ENCODE results near the gene DGKQ.
"Not testable (repeated sequence)": the region's sequence is repeated elsewhere in the genome, so short reads cannot be mapped to it uniquely, and the experiment has no call there.

DGKQ gene

DNA sequence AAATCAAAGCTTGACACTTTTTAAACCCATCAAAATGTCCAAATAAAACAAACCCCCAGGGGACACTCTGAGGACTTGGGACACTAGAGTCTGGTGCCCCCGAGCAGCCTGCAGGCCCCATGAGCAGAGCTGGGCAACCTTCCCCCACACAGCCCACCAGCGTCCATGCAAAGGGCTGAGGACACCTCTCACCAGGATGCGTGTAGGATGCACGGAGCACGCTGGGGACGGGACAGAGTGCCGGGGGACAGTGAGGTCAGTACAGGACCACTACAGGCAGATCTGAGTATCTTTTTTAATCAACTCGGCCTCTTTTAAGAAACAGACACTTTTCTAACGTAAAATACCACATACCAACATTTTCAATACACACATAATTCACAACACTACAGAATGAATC, 48.2 kb downstream of the DGKQ start:
- no peak for DNase-seq (ENCODE audit: low read depth in 2 of 2)

DNA sequence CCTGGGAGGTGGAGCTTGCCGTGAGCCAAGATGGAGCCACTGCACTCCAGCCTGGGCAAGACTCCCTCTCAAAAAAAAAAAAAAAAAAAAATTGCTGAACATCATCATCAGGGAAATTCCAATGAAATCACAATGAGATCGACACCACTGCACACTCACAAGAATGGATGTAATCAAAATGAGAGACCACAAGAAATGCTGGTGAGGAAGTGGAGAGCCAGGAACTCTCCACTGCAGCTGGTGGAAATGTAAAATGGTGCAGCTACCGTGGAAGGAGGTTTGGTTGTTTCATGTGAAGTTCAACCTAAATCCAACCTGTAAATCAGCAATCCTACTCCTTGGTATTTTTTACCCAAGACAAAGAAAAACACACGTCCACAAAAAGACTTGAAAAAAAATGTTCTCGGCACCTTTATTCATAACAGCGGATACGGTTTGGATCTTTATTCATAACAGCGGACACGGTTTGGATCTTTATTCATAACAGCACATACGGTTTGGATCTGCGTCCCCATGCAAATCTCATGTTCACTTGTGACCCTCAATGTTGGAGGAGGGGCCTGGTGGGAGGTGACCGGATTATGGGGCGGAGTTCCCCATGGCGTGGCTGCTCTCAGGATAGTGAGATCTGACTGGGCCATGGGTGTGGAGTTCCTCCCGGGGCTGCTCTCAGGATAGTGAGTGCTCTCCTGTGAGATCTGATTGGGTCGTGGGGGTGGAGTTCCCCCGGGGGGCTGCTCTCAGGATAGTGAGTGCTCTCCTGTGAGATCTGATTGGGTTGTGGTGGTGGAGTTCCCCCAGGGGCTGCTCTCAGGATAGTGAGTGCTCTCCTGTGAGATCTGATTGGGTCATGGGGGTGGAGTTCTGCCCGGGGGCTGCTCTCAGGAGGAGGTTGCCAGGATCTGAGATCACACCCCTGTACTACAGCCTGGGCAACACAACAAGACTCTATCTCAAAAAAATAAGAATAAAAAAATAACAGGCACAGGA, 49.0 kb downstream of the DGKQ start:
- DNase-seq (ENCODE audit: low read depth in 2 of 2) = no peak

GRCh38 chr4:921830-922331, 51.5 kb downstream of the DGKQ start:
- no peak for DNase-seq (ENCODE audit: low read depth in 2 of 2)

GRCh38 chr4:919004-919680, 54.2 kb downstream of the DGKQ start:
- DNase-seq (ENCODE audit: low read depth in 2 of 2) = not testable (repeated sequence)

GRCh38 chr4:918591-918990, 54.8 kb downstream of the DGKQ start:
- DNase-seq (ENCODE audit: low read depth in 2 of 2) = not testable (repeated sequence)

GRCh38 chr4:917992-918391, 55.4 kb downstream of the DGKQ start:
- DNase-seq (ENCODE audit: low read depth in 2 of 2) = no peak

DNA sequence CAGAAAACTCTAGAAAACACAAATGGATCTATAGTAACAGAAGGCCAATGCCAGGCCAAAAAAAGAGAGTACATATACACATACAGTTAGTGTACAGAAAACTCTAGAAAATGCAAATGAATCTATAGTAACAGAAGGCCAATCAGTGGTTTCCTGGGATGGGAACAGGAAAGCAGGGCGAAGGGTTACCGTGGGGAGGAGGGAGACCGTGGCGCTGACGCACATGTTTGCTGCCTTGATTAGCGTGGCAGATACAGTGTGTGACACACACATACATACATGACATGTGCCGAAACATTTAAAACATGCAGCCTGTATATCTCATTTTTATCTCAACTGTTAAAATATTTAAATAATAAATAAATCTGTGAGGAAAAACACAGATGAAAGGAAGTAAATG, 55.9 kb downstream of the DGKQ start:
- no peak for DNase-seq (ENCODE audit: low read depth in 2 of 2)

- DNase-seq (ENCODE audit: low read depth in 2 of 2) = no peak
Measured at GRCh38 chr4:915595-915994, 57.8 kb downstream of the DGKQ start.

DNA sequence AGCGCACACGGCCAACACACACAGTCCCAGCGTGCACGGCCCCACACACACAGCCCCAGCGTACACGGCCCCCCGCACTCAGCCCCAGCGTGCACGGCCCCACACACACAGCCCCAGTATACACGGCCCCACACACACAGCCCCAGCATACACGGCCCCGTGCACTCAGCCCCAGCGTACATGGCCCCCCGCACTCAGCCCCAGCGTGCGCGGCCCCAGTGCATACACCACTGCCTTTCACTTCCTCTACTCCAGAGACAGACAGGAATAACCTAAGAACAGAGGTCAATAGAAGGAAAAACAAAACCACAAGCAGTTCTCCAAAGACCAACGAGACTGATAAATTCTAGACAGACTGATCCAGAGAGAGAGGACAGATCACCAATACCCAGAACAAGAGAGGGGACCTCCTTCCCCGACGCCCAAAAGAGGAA, 58.3 kb downstream of the DGKQ start:
- no peak for DNase-seq (ENCODE audit: low read depth in 2 of 2)

- no peak for DNase-seq (ENCODE audit: low read depth in 2 of 2)
Measured at GRCh38 chr4:914531-914930, 58.8 kb downstream of the DGKQ start.

DNA sequence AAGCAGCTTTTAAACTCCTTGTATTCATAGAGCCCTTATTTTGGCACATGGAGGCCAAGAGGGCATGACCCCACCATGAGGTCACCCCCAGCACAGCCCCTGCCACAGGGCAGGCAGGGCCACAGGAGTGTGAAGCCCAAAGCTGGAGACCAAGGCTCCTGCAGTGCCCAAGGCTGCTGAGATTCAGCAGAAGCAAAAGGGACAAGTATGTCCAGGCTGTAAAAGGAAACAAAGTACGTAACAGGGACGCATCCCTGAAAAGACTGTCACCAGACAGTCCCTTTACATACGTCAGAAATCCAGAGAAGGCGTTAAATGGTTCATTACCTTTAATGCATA, 60.1 kb downstream of the DGKQ start:
- DNase-seq (ENCODE audit: low read depth in 2 of 2) = no peak

- no peak for DNase-seq (ENCODE audit: low read depth in 2 of 2)
Measured at GRCh38 chr4:912548-913279, 60.7 kb downstream of the DGKQ start.

- no peak for DNase-seq (ENCODE audit: low read depth in 2 of 2)
Measured at GRCh38 chr4:911871-912490, 61.4 kb downstream of the DGKQ start.

DNA sequence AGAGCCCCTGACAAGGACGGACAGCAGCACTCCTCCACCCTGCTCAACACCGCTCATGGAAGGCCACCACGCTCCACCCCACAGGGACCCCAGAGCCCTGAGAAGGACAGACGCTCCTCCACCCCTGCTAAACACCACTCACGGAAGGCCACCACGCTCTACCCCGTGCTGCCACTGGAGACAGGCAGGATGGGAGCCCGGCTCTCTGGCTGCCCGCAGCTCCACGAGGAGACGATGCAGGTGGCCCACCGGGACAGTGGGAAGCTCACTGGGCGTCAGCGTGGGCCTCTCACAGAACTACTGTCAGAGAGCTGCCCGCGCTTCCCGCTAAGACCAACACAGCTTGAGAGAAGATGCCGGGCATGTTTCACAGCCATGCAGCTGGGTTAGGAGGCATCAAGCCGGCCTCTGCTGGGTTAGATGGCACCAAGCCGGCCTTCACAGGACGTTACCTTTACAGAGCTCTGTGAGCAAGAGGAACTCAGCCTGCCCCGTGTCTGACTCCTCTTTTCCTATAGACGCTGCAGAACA, 62.1 kb downstream of the DGKQ start:
- DNase-seq (ENCODE audit: low read depth in 2 of 2) = no peak

DNA sequence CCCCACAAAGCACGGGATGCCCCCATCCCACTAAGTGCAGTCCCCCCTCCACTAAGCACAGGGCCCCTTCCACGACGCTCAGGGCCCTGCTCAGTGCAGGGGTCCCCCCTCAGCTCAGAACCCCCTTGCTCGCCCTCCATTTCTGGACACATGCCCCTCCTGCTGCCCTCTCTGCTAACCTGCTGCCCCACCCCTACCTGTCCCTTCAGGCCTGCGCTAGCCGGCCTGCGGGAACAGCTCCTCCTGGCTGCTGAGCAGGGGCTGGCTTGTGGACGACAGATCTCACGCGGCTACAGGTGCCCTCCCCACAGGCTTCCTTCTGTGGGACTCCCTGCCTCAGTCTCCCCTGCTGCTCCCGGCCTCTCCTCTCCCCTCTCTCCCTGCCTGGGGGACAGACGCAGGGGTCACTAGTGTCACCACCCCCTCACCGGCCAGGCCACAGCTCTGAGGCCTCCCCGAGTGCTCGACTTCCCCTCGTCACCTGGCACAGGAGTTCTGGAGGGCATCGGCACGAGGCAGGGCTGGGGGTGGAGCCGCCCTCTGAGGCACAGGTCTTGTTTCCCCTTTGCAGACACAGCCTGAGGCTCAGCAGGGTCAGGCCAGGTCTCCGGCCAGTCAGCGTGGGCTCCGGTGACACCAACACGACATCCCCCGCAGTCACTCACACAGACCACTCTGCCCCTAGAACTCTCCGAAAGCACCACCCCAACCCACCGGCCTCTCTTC, 62.8 kb downstream of the DGKQ start:
- DNase-seq (ENCODE audit: low read depth in 2 of 2) = no peak

GRCh38 chr4:909821-910220, 63.5 kb downstream of the DGKQ start:
- DNase-seq (ENCODE audit: low read depth in 2 of 2) = no peak

- DNase-seq (ENCODE audit: low read depth in 2 of 2) = no peak
Measured at GRCh38 chr4:909131-909571, 64.2 kb downstream of the DGKQ start.

All from fibroblast of skin of left biceps (primary cell).